ENCODE measurements around the gene STK24.

The STK24 gene

GRCh38 chr13:98445340-98446233, 131.3 kb downstream of the STK24 start:
- peaks cover 88% of the 10 kb centered on the region for H3K36me3 ChIP-seq
- DNase-seq: peak; percentile 87
- no peak overlapping the region for H3K27ac ChIP-seq
- peak; percentile 100 for TF ChIP-seq CTCF (IDR thresholded peaks at IDR 0.05; ENCODE audit: low read depth, low read length)
- no peak overlapping the region for H3K4me3 ChIP-seq (ENCODE audit: low read depth, low read length)
- H3K27me3 ChIP-seq (ENCODE audit: insufficient read depth, low read depth, severe bottlenecking): no peaks in the 10 kb centered on the region
- H3K9me3 ChIP-seq (ENCODE audit: severe bottlenecking): no peaks in the 10 kb centered on the region

- no peaks in the 10 kb centered on the region for H3K9me3 ChIP-seq (ENCODE audit: severe bottlenecking)
- H3K27me3 ChIP-seq (ENCODE audit: insufficient read depth, low read depth, severe bottlenecking): no peaks in the 10 kb centered on the region
- no peak for DNase-seq
- H3K27ac ChIP-seq: no peak overlapping the region
- TF ChIP-seq CTCF (IDR thresholded peaks at IDR 0.05; ENCODE audit: low read depth, low read length): no peak
- H3K36me3 ChIP-seq: peaks cover 85% of the 10 kb centered on the region
- no peak overlapping the region for H3K4me3 ChIP-seq (ENCODE audit: low read depth, low read length)
Measured at GRCh38 chr13:98444381-98444780, 132.5 kb downstream of the STK24 start.

GRCh38 chr13:98443800-98444325, 133.0 kb downstream of the STK24 start:
- no peaks in the 10 kb centered on the region for H3K27me3 ChIP-seq (ENCODE audit: insufficient read depth, low read depth, severe bottlenecking)
- no peak overlapping the region for H3K27ac ChIP-seq
- no peak for DNase-seq
- TF ChIP-seq CTCF (IDR thresholded peaks at IDR 0.05; ENCODE audit: low read depth, low read length): no peak
- H3K9me3 ChIP-seq (ENCODE audit: severe bottlenecking): no peaks in the 10 kb centered on the region
- peaks cover 85% of the 10 kb centered on the region for H3K36me3 ChIP-seq
- no peak overlapping the region for H3K4me3 ChIP-seq (ENCODE audit: low read depth, low read length)

GRCh38 chr13:98443329-98443728, 133.6 kb downstream of the STK24 start:
- H3K36me3 ChIP-seq: peaks cover 83% of the 10 kb centered on the region
- no peak for TF ChIP-seq CTCF (IDR thresholded peaks at IDR 0.05; ENCODE audit: low read depth, low read length)
- H3K27ac ChIP-seq: no peak overlapping the region
- H3K27me3 ChIP-seq (ENCODE audit: insufficient read depth, low read depth, severe bottlenecking): no peaks in the 10 kb centered on the region
- H3K9me3 ChIP-seq (ENCODE audit: severe bottlenecking): no peaks in the 10 kb centered on the region
- DNase-seq: no peak
- H3K4me3 ChIP-seq (ENCODE audit: low read depth, low read length): no peak overlapping the region

- no peak overlapping the region for H3K27ac ChIP-seq
- no peak for TF ChIP-seq CTCF (IDR thresholded peaks at IDR 0.05; ENCODE audit: low read depth, low read length)
- H3K36me3 ChIP-seq: peaks cover 75% of the 10 kb centered on the region
- DNase-seq: no peak
- H3K9me3 ChIP-seq (ENCODE audit: severe bottlenecking): no peaks in the 10 kb centered on the region
- no peak overlapping the region for H3K4me3 ChIP-seq (ENCODE audit: low read depth, low read length)
- no peaks in the 10 kb centered on the region for H3K27me3 ChIP-seq (ENCODE audit: insufficient read depth, low read depth, severe bottlenecking)
Measured at GRCh38 chr13:98442391-98443230, 134.3 kb downstream of the STK24 start.
